Panc1 (cell line): ENCODE results near the gene FRMD4A. TPM values are rescaled to one million over a fixed set of nuclear protein-coding genes. Genes with fewer than 3 reads are reported as not detected.

Experiments
- ATAC-seq: fragments of 200-7000 bp; cut with Tn5 transposase; 2 replicates; pipeline ENCODE4 v1.9.1; 2020; ENCODE audit warnings: mild to moderate bottlenecking, moderate library complexity
- BruUV-seq: library from RNA; stranded (reverse); fragments of 400-500 nt; replicated peaks from 2 replicates; lab custom pipeline; 2021; lab: Mats Ljungman, UMichigan
- CTCF ChIA-PET: fragments of 300-600 bp; sonication (Branson Sonifier 250); formaldehyde crosslinking; loops from one replicate; lab custom pipeline; 2022; ENCODE audit warnings: antibody characterized with exemption; lab: Charles Lee
- POLR2A ChIA-PET: fragments of 300-600 bp; sonication (Branson Sonifier 250); formaldehyde crosslinking; loops from one replicate; lab custom pipeline; 2022; ENCODE audit warnings: antibody characterized with exemption; lab: Charles Lee
- DNase-seq: peaks from one replicate; pipeline ENCODE4 v3.0.0-alpha.2; 2010; ENCODE audit warnings: low read depth, low spot score
- H3K27ac ChIP-seq: 2 replicates; pipeline ENCODE4 v1.5.1; 2011; ENCODE audit warnings: mild to moderate bottlenecking, low read length, inconsistent platforms
- H3K27me3 ChIP-seq: fragments of 200-500 bp; sonication (Bioruptor generic); 2 replicates; pipeline ENCODE4 v1.6.0; 2014; ENCODE audit warnings: low read length, inconsistent platforms; ENCODE audit not compliant: control insufficient read depth, insufficient read depth
- H3K36me3 ChIP-seq: fragments of 200-500 bp; sonication (Bioruptor generic); 2 replicates; pipeline ENCODE4 v1.5.1; 2014; ENCODE audit warnings: inconsistent platforms, mild to moderate bottlenecking, low read length, moderate library complexity; ENCODE audit not compliant: control insufficient read depth, insufficient read depth
- H3K4me1 ChIP-seq: 2 replicates; pipeline ENCODE4 v1.5.1; 2011; ENCODE audit warnings: inconsistent platforms, mild to moderate bottlenecking, low read length, moderate library complexity; ENCODE audit not compliant: control insufficient read depth, insufficient read depth
- H3K4me3 ChIP-seq, 2 experiments: 2 replicates each; pipeline ENCODE4 v1.5.1; 2011 to 2012; ENCODE audit warnings: low read depth in 2 of 2, low read length in 2 of 2, mild to moderate bottlenecking in 2 of 2, inconsistent platforms in 1 of 2, moderate library complexity in 1 of 2
- H3K9me3 ChIP-seq: fragments of 200-500 bp; sonication (Bioruptor generic); 2 replicates; pipeline ENCODE4 v1.5.1; 2014; ENCODE audit warnings: low read depth, mild to moderate bottlenecking, inconsistent platforms, low read length, moderate library complexity; ENCODE audit not compliant: control insufficient read depth, insufficient read depth
- CTCF ChIP-seq: fragments of 450-650 bp; IDR thresholded peaks from 2 replicates; pipeline ENCODE4 v1.5.1; 2017; ENCODE audit warnings: mild to moderate bottlenecking
- POLR2AphosphoS5 ChIP-seq: IDR thresholded peaks from 2 replicates; pipeline ENCODE4 v1.6.1; 2012; ENCODE audit warnings: mild to moderate bottlenecking, low read depth, low read length, moderate library complexity
- REST ChIP-seq, 2 experiments: IDR thresholded peaks; 2 replicates each; pipeline ENCODE4 v1.6.1; 2011 to 2012; ENCODE audit warnings: low read depth in 2 of 2, control low read depth in 1 of 2, low read length in 1 of 2, mild to moderate bottlenecking in 1 of 2, moderate library complexity in 1 of 2; ENCODE audit not compliant: insufficient read depth in 1 of 2
- SIN3A ChIP-seq: IDR thresholded peaks from 2 replicates; pipeline ENCODE4 v1.6.1; 2012; ENCODE audit warnings: low read depth, mild to moderate bottlenecking, low read length, moderate library complexity, borderline replicate concordance; ENCODE audit not compliant: insufficient read depth
- TCF7L2 ChIP-seq: IDR thresholded peaks from 2 replicates; pipeline ENCODE4 v1.6.1; 2011; ENCODE audit warnings: mild to moderate bottlenecking, low read depth, low read length, inconsistent platforms
- in situ Hi-C: cut with HindIII; loops from 2 replicates; pipeline ENCODE4 v1.10.0; 2016; ENCODE audit warnings: low sequenced_read_pairs, low pct_unique_long_range_greater_than_20kb
- intact Hi-C: fragments of 100-400 bp; cut with micrococcal nuclease; formaldehyde crosslinking; loops from one replicate; pipeline ENCODE4 v1.10.0; 2022; ENCODE audit not compliant: unreplicated experiment
- total RNA-seq: library from RNA; stranded (reverse); gene quantifications from one replicate; pipeline ENCODE4 v1.2.1, GENCODE V29; 2021; ENCODE audit not compliant: unreplicated experiment

FRMD4A gene
- total RNA-seq, 1 experiment from 2014 or later, result 7.1 TPM

GRCh38 chr10:14186245-14186644, 144.5 kb downstream of the FRMD4A start:
- H3K36me3 ChIP-seq, result no peaks in the 10 kb centered on the region
- H3K4me3 ChIP-seq, result no peak overlapping the region
- no TSS peak for BruUV-seq
- no peak overlapping the region for H3K27ac ChIP-seq
- DNase-seq, result no peak
- H3K4me1 ChIP-seq, result no peaks in the 10 kb centered on the region
- ATAC-seq, result no peak
- intact Hi-C loops (no loop called here), in situ Hi-C loops (no loop called here)
- TF ChIP-seq SIN3A (no peak), CTCF (peak; percentile 49)
- no peaks in the 10 kb centered on the region for H3K9me3 ChIP-seq
- ChIA-PET CTCF (no interaction called here), POLR2A (interaction anchor here (0.6 kb wide), 2 partner anchors 152 to 480 kb away, joined by 4 to 14 read pairs; no protein-coding TSS in a partner anchor)
- H3K27me3 ChIP-seq, result no peaks in the 10 kb centered on the region

DNA sequence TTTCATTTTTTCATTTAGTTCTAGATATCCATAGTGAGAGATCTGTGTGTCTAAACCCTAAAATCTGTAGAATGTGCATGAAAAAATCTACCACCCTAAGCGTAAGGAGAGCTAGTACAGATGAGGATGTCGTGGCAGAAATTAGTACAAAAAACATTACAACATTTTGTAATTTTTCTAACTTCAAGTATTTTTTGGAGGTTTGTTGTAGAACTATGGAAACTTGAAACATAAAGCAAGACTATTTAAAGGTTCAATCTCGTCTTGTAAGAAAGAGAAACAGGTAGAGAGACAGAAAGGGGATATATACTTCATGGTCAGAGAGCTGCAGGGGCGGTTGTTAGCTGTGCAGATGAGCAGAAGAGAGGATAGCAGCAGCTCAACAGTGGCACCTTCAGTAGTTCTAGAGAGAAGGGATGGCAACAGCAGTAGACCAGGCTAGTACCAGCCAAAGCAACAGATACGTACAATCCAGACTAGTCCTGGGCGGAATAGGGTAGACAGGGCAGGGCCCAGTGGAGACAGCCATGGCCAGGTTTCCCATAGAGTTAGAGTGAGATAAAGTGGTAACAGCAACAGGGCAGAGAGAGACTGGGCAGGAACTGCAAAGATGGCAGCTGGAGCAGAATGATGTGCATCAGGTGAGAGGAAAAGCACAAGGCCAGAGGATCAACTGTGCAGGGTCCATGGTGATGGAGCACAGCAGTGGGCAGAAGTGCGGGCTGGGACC, 145.2 kb downstream of the FRMD4A start:
- TF ChIP-seq REST (IDR thresholded peaks at IDR 0.05; ENCODE audit: insufficient read depth in 1 of 2, low read depth in 2 of 2, low read length in 1 of 2), result no peak
- peak; percentile 91 for TF ChIP-seq POLR2AphosphoS5
- CTCF ChIA-PET, result interaction anchor here (0.6 kb wide), 2 partner anchors 80 to 1018 kb away, joined by 4 to 5 read pairs; no protein-coding TSS in a partner anchor
- intact Hi-C loops (no loop called here), in situ Hi-C loops (no loop called here)
- no peaks in the 10 kb centered on the region for H3K4me1 ChIP-seq
- DNase-seq (peak; percentile 22), ATAC-seq (peak; percentile 98)
- no peaks in the 10 kb centered on the region for H3K9me3 ChIP-seq
- no peak overlapping the region for H3K4me3 ChIP-seq
- no peak overlapping the region for H3K27ac ChIP-seq
- POLR2A ChIA-PET, result interaction anchor here (0.5 to 0.6 kb wide), 4 partner anchors 151 to 716 kb away, joined by 4 to 14 read pairs (median 4); no protein-coding TSS in a partner anchor
- BruUV-seq, result no TSS peak
- H3K36me3 ChIP-seq, result no peaks in the 10 kb centered on the region
- H3K27me3 ChIP-seq, result no peaks in the 10 kb centered on the region

DNA sequence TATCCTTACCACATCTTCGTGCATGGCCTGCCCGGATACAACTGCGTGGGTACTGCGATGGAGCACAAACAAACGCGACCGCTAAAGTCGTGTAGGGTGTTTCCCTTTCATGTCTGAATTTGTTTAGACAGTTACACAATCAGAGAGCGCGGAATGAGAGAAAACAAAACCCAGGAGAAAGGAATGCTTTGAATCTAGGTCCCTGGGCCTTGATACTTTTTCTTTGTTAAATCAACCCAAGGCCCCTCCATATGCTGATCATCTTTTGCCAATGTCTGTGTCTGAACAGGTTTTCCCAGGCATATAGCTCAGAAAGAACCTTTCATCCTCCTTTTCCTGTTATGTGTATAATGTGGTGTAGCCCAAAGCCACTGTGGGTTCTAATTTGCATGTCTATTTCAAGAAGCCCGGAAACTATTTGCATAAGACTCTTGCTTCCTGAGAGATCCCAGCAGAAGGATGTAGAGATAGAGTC, 145.8 kb downstream of the FRMD4A start:
- H3K27me3 ChIP-seq, result no peaks in the 10 kb centered on the region
- ChIA-PET POLR2A (interaction anchor here (0.5 to 0.6 kb wide), 2 partner anchors 405 to 716 kb away, joined by 4 read pairs; no protein-coding TSS in a partner anchor), CTCF (interaction anchor here (0.6 kb wide), 1 partner anchor 1019 kb away, joined by 4 read pairs; no protein-coding TSS in a partner anchor)
- intact Hi-C loops, result no loop called here
- no peak overlapping the region for H3K4me3 ChIP-seq
- ATAC-seq (0 out of 2 replicates have a peak, but pooled peaks have one; percentile 50), DNase-seq (no peak)
- H3K36me3 ChIP-seq, result no peaks in the 10 kb centered on the region
- H3K9me3 ChIP-seq, result no peaks in the 10 kb centered on the region
- no TSS peak for BruUV-seq
- TF ChIP-seq CTCF, result no peak
- no peak for TF ChIP-seq TCF7L2
- no peak for TF ChIP-seq REST (IDR thresholded peaks at IDR 0.05; ENCODE audit: insufficient read depth in 1 of 2, low read depth in 2 of 2, low read length in 1 of 2)
- no peak for TF ChIP-seq SIN3A
- TF ChIP-seq POLR2AphosphoS5, result no peak
- no peaks in the 10 kb centered on the region for H3K4me1 ChIP-seq
- H3K27ac ChIP-seq, result no peak overlapping the region
- in situ Hi-C loops, result no loop called here
